A673 (cell line): ENCODE results near the gene GOLGA6C.
"Not testable (repeated sequence)": the region's sequence is repeated elsewhere in the genome, so short reads cannot be mapped to it uniquely, and the experiment has no call there.

Experiments
- EZH2 ChIP-seq: fragments of 200-600 bp; sonication (generic); IDR thresholded peaks from 2 replicates; pipeline ENCODE4 v1.6.1; 2017; ENCODE audit warnings: borderline replicate concordance, low read depth, mild to moderate bottlenecking, mixed read lengths, antibody characterized with exemption, low read length; ENCODE audit not compliant: poor library complexity, severe bottlenecking
- TF ChIP-seq, protein P1 (sequence below): fragments of 300-800, 200-600 bp; sonication (generic); conservative IDR thresholded peaks from 2 replicates; pipeline ENCODE4 v1.5.1; 2017; ENCODE audit warnings: low read depth, mild to moderate bottlenecking, antibody characterized with exemption, low read length, moderate library complexity, mixed read lengths

GRCh38 chr15:75248991-75249390 lies 9.1 kb upstream of the GOLGA6C start:
- TF ChIP-seq, protein P1, sequence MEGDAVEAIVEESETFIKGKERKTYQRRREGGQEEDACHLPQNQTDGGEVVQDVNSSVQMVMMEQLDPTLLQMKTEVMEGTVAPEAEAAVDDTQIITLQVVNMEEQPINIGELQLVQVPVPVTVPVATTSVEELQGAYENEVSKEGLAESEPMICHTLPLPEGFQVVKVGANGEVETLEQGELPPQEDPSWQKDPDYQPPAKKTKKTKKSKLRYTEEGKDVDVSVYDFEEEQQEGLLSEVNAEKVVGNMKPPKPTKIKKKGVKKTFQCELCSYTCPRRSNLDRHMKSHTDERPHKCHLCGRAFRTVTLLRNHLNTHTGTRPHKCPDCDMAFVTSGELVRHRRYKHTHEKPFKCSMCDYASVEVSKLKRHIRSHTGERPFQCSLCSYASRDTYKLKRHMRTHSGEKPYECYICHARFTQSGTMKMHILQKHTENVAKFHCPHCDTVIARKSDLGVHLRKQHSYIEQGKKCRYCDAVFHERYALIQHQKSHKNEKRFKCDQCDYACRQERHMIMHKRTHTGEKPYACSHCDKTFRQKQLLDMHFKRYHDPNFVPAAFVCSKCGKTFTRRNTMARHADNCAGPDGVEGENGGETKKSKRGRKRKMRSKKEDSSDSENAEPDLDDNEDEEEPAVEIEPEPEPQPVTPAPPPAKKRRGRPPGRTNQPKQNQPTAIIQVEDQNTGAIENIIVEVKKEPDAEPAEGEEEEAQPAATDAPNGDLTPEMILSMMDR = not testable (repeated sequence)
- TF ChIP-seq EZH2 = not testable (repeated sequence)
